Measurements from ENCODE around the gene EGLN3. TPM values are rescaled to one million over a fixed set of nuclear protein-coding genes. Genes with fewer than 3 reads are reported as not detected.

Gene EGLN3
- total and polyA plus RNA-seq, 2 donors (not counting 3 experiments of a cell fraction or from before 2014, with no cell fraction given): 0.20 TPM; not detected in 1

- dilution Hi-C loops (cut with MboI; ENCODE audit: extremely low pct_ligation_motif_present, low sequenced_read_pairs) (no loop called here), intact Hi-C loops (cut with micrococcal nuclease) (no loop called here)
- no peaks in the 10 kb centered on the region for H3K9me1 ChIP-seq (replicated peaks; ENCODE audit: control insufficient read depth, extremely low read depth, insufficient read depth, low read length)
- no peak overlapping the region for H3K9ac ChIP-seq (replicated peaks; ENCODE audit: extremely low read depth, insufficient read depth, low read length)
- FAIRE-seq (no peak), DNase-seq (ENCODE audit: low read depth, low spot score) (no peak)
- H3K9me3 ChIP-seq (replicated peaks; ENCODE audit: control insufficient read depth, insufficient read depth, low read length): no peaks in the 10 kb centered on the region
- H2AFZ ChIP-seq (ENCODE audit: low read depth, low read length): no peak overlapping the region
- peaks cover 10% of the 10 kb centered on the region for H3K4me1 ChIP-seq (ENCODE audit: control insufficient read depth, extremely low read depth, insufficient read depth, low read length)
- ChIA-PET CTCF (interaction anchor here (1.0 to 1.7 kb wide), 3 partner anchors 16 to 146 kb away, joined by 4 read pairs; no protein-coding TSS in a partner anchor), POLR2A (no interaction called here)
- no peak overlapping the region for H3K4me2 ChIP-seq (ENCODE audit: insufficient read depth, low read length)
- peaks cover 32 to 52% of the 10 kb centered on the region in 2 experiments for H3K27me3 ChIP-seq (ENCODE audit: control insufficient read depth in 2 of 2, insufficient read depth in 2 of 2, low read length in 2 of 2)
- TF ChIP-seq EZH2 (IDR thresholded peaks at IDR 0.05; ENCODE audit: borderline replicate concordance, low read depth, low read length, severe bottlenecking): no peak
- no peak for TF ChIP-seq GATA2 (IDR thresholded peaks at IDR 0.05; ENCODE audit: insufficient read depth, insufficient read length, low read depth, low read length)
- TF ChIP-seq MAX (IDR thresholded peaks at IDR 0.05; ENCODE audit: insufficient read depth, insufficient read length): no peak
- no peak for TF ChIP-seq POLR2AphosphoS5 (IDR thresholded peaks at IDR 0.05; ENCODE audit: insufficient read depth, low read depth, low read length)
- TF ChIP-seq CTCF (IDR thresholded peaks at IDR 0.05; ENCODE audit: extremely low read depth in 1 of 2, insufficient read depth in 1 of 2, low read depth in 1 of 2, low read length in 2 of 2): no peak
- H4K20me1 ChIP-seq (replicated peaks; ENCODE audit: control insufficient read depth, extremely low read depth, insufficient read depth, low read length): no peaks in the 10 kb centered on the region
- H3K36me3 ChIP-seq (ENCODE audit: control insufficient read depth in 2 of 2, extremely low read depth in 1 of 2, insufficient read depth in 2 of 2, low read length in 2 of 2): no peaks in the 10 kb centered on the region
- H3K27ac ChIP-seq (ENCODE audit: insufficient read depth, low read depth, low read length): no peak overlapping the region
- no peak overlapping the region for H3K4me3 ChIP-seq (replicated peaks in 1 of 3; ENCODE audit: insufficient read depth in 1 of 3, low read depth in 1 of 3, low read length in 3 of 3)
- BruUV-seq (replicated peaks): no TSS peak
- H3K79me2 ChIP-seq (ENCODE audit: control insufficient read depth, insufficient read depth, low read length): no peaks in the 10 kb centered on the region
Observed at GRCh38 chr14:33952541-33952940, 1.7 kb upstream of the EGLN3 start.

Data from endothelial cell of umbilical vein (primary cell).